ENCODE results near the gene ZNF514. TPM values are rescaled to one million over a fixed set of nuclear protein-coding genes. Genes with fewer than 3 reads are reported as not detected.
A peak's percentile ranks its signal among the peaks of the same experiment; 100 is the strongest.

ZNF514 gene
- 5.2 and 13.9 TPM in 2 replicates for total RNA-seq

GRCh38 chr2:95159690-95160449 lies at the start of gene ZNF514:
TSS of gene ZNF514 (minus strand) at chr2:95159848. CDS start at chr2:95153253, 6,595 bp downstream.
- DNase-seq (ENCODE audit: low read depth in 2 of 2), result peak; percentile 74 to 80

- no peak for DNase-seq (ENCODE audit: low read depth in 2 of 2)
These were observed 48.5 kb upstream of the ZNF514 start for GRCh38 chr2:95208106-95208505.

GRCh38 chr2:95207111-95207961 lies 47.7 kb upstream of the ZNF514 start, which contains the start of gene ZNF892:
TSS of gene ZNF892 (plus strand) at chr2:95207521. CDS start at chr2:95207816, 295 bp downstream.
- DNase-seq (ENCODE audit: low read depth in 2 of 2), result peak; percentile 88 to 89

- DNase-seq (ENCODE audit: low read depth in 2 of 2), result no peak
These were observed 46.4 kb upstream of the ZNF514 start for GRCh38 chr2:95206096-95206495.

GRCh38 chr2:95204396-95204795 lies 44.7 kb upstream of the ZNF514 start:
- DNase-seq (ENCODE audit: low read depth in 2 of 2), result no peak

- no peak for DNase-seq (ENCODE audit: low read depth in 2 of 2)
These were observed 44.3 kb upstream of the ZNF514 start for GRCh38 chr2:95203911-95204310.

- DNase-seq (ENCODE audit: low read depth in 2 of 2), result peak in 1 of 2 donors; percentile 49
These were observed 33.3 kb upstream of the ZNF514 start for GRCh38 chr2:95192956-95193355.

- DNase-seq (ENCODE audit: low read depth in 2 of 2), result no peak
These were observed 26.3 kb upstream of the ZNF514 start for GRCh38 chr2:95185973-95186372.

- no peak for DNase-seq (ENCODE audit: low read depth in 2 of 2)
These were observed 25.5 kb upstream of the ZNF514 start for GRCh38 chr2:95185197-95185596.

GRCh38 chr2:95181774-95182173 lies 22.1 kb upstream of the ZNF514 start:
- no peak for DNase-seq (ENCODE audit: low read depth in 2 of 2)

- no peak for DNase-seq (ENCODE audit: low read depth in 2 of 2)
These were observed 19.8 kb upstream of the ZNF514 start for GRCh38 chr2:95179451-95179850.

- no peak for DNase-seq (ENCODE audit: low read depth in 2 of 2)
These were observed 14.4 kb upstream of the ZNF514 start for GRCh38 chr2:95174031-95174542.

- no peak for DNase-seq (ENCODE audit: low read depth in 2 of 2)
These were observed 12.3 kb upstream of the ZNF514 start for GRCh38 chr2:95171902-95172301.

- no peak for DNase-seq (ENCODE audit: low read depth in 2 of 2)
These were observed 6.6 kb upstream of the ZNF514 start for GRCh38 chr2:95166065-95166763.

- DNase-seq (ENCODE audit: low read depth in 2 of 2), result peak; percentile 98
These were observed 5.9 kb upstream of the ZNF514 start, which contains the start of gene ZNF2 for GRCh38 chr2:95165371-95166064. TSS of gene ZNF2 (plus strand) at chr2:95165809. CDS start at chr2:95176227, 10,418 bp downstream.

GRCh38 chr2:95165030-95165370 lies 5.4 kb upstream of the ZNF514 start:
- DNase-seq (ENCODE audit: low read depth in 2 of 2), result no peak

- peak; percentile 46 to 55 for DNase-seq (ENCODE audit: low read depth in 2 of 2)
These were observed 593 bp downstream of the ZNF514 start for GRCh38 chr2:95158891-95159619.

- no peak for DNase-seq (ENCODE audit: low read depth in 2 of 2)
These were observed 1.2 kb downstream of the ZNF514 start for GRCh38 chr2:95158441-95158840.

GRCh38 chr2:95149397-95149984 lies 10.2 kb downstream of the ZNF514 start:
- no peak for DNase-seq (ENCODE audit: low read depth in 2 of 2)

- no peak for DNase-seq (ENCODE audit: low read depth in 2 of 2)
These were observed 15.8 kb downstream of the ZNF514 start for GRCh38 chr2:95143838-95144237.
